ENCODE measurements around the gene CFAP251.
"Not testable (repeated sequence)": the region's sequence is repeated elsewhere in the genome, so short reads cannot be mapped to it uniquely, and the experiment has no call there.

Gene CFAP251

GRCh38 chr12:121976950-121977349 lies 58.6 kb downstream of the CFAP251 start:
- no peak for DNase-seq

GRCh38 chr12:121980191-121980891 lies 61.9 kb downstream of the CFAP251 start:
- peak; percentile 96 for DNase-seq

GRCh38 chr12:121980892-121981272 lies 62.5 kb downstream of the CFAP251 start:
- DNase-seq = no peak

- no peak for DNase-seq
These were observed 63.1 kb downstream of the CFAP251 start for GRCh38 chr12:121981456-121981855.

- no peak for DNase-seq
These were observed 64.6 kb downstream of the CFAP251 start for GRCh38 chr12:121982950-121983349.

- DNase-seq = peak; percentile 83
These were observed 65.3 kb downstream of the CFAP251 start for GRCh38 chr12:121983536-121984210.

- DNase-seq = no peak
These were observed 68.3 kb downstream of the CFAP251 start for GRCh38 chr12:121986489-121987245.

- DNase-seq = not testable (repeated sequence)
These were observed 70.1 kb downstream of the CFAP251 start for GRCh38 chr12:121988519-121988918.

GRCh38 chr12:121989276-121990113 lies 71.1 kb downstream of the CFAP251 start:
- no peak for DNase-seq

- DNase-seq = no peak
These were observed 71.8 kb downstream of the CFAP251 start for GRCh38 chr12:121990114-121990647.

GRCh38 chr12:121990692-121991603 lies 72.6 kb downstream of the CFAP251 start:
- no peak for DNase-seq

GRCh38 chr12:121992059-121992879 lies 73.9 kb downstream of the CFAP251 start:
- DNase-seq = peak; percentile 79

- DNase-seq = no peak
These were observed 77.9 kb downstream of the CFAP251 start for GRCh38 chr12:121996050-121996944.

GRCh38 chr12:121996945-121997612 lies 78.7 kb downstream of the CFAP251 start:
- DNase-seq = no peak

- no peak for DNase-seq
These were observed 83.2 kb downstream of the CFAP251 start for GRCh38 chr12:122001466-122002209.

- DNase-seq = peak; percentile 10
These were observed 85.5 kb downstream of the CFAP251 start for GRCh38 chr12:122003651-122004611.

- no peak for DNase-seq
These were observed 86.3 kb downstream of the CFAP251 start for GRCh38 chr12:122004633-122005071.
